Hematopoietic multipotent progenitor cell treated with erythropoietin and hydrocortisone succinate and interleukin-3 and kit ligand, for 17 days (in vitro differentiated cells): ENCODE measurements around the gene VBP1.
"Not testable (repeated sequence)": the region's sequence is repeated elsewhere in the genome, so short reads cannot be mapped to it uniquely, and the experiment has no call there.

Source experiments
- DNase-seq: peaks from one replicate; pipeline ENCODE4 v3.0.0-alpha.2; 2015; ENCODE audit warnings: low spot score

VBP1 gene, protein sequence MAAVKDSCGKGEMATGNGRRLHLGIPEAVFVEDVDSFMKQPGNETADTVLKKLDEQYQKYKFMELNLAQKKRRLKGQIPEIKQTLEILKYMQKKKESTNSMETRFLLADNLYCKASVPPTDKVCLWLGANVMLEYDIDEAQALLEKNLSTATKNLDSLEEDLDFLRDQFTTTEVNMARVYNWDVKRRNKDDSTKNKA

DNA sequence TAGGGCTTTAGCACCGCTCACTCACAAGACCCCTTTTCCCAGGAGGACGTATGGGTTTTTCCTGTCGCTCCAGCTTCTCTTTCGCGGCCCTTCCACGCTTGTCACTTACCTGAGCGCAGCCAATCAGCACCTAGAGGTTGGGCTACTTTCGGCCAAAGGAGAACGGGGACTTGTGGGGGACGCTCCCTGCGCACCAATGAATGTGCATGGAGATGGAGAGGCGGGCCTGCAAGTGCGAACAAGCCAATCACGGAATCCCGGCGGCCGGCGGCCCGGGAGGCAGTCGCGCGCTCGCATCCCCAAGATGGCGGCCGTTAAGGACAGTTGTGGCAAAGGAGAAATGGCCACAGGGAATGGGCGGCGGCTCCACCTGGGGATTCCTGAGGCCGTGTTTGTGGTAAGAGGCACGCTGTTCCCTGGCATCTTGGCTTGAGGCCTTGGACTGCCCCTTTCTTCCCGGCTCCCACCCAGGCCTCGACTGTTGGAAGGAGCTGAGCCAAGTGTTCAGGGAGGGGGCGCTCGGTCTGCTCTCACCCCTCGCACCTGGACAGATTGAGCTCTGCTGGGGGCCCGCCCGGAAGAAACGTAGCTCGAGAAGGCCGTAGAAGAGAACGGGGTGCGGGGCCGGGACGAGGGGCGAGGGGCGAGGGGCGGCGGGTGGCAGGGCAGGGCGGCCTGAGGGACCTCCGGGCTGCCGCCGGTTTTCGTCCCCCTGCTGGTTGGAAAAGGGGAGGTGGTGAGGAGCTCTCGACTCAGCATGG is at the start of gene VBP1:
TSS of gene VBP1 (plus strand) at position 282 of the 761 bp plus-strand sequence. CDS start at position 305, 23 bp downstream.
- peak; percentile 90 for DNase-seq

DNA sequence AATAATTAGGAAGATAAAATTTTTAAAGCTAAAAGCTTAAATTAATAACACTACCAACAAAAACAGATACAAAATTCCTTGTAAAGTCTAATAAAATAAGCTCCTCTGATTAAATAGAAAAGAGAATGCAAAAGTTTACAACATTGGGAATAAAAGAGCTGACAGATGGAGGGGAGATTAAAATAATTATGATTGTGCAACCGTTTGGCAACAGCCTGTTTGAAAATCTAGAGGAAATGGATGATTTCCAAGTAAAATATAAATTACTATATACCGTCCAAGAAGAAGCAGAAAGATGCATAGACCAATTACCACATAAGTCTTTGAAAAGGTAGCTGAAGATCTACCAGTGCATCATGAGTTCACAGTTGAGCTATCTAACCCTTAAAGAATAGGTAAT is 46.4 kb upstream of the VBP1 start:
- no peak for DNase-seq

DNA sequence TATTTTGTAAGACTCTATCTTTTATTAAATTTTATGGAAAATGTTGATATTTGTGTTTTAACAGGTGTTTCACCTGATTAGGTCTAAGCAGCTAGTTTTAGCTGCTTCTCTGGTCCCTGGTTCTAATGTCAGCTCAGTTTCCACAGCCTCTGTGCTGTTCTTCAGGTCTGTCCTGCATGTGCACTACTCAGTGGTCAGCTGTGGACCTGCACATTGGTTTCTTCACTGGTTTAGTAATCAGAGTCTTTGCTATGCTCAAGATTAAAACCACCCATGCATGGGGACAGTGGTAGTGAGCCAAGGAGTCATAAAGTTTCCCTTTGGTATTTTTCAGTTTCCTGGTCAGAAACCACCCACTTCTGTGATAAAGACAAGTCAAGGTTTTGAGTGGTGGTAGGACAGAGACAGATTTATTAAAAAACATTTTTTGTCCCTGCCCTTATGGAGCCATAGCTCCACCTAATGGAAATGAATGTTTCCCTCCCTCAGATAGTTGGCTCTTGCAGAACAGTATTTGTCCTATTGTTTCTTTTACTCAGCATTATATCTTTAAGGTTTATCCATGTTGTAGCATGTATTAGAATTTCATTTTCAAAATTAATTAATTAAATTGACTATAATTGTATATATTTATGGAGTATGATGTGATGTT is 36.8 kb upstream of the VBP1 start:
- no peak for DNase-seq

DNA sequence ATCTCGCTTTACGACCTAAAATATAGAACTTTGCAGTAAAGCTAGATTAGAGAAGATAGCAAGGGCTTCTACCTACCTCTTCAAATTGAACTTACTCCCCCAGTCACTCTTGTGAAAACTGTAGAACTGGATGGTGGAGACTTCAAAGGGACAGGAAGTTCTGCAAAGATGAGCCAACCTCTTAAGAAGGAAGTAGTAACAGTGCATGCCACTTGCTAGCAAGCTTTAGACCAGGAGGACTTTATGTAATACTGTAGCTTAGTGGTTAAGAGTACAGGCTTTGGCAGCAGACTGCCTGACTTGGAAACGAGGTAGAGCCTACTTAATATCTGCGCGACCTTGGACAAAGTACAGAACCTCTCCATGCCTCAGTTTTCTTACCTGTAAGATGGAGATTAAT is 27.5 kb upstream of the VBP1 start:
- no peak for DNase-seq

DNA sequence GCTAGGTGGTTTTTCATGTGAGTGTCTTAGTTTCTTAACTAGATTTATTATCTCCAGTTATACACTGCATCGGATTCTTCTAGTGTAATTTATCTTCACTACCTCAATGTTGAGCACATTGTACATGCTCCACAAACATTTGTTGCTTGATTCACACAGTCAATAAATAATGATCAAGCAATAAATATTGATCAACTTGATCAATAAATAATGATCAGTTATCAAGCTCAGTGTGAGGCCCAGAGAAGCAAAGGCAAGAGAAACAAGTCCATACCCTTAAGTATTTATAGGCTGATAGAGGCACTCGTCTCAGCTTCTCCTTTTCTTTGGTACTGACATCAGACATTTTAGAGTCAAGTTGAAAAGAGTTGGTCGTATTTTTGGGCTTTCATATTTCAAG is 5.1 kb upstream of the VBP1 start:
- no peak for DNase-seq

DNA sequence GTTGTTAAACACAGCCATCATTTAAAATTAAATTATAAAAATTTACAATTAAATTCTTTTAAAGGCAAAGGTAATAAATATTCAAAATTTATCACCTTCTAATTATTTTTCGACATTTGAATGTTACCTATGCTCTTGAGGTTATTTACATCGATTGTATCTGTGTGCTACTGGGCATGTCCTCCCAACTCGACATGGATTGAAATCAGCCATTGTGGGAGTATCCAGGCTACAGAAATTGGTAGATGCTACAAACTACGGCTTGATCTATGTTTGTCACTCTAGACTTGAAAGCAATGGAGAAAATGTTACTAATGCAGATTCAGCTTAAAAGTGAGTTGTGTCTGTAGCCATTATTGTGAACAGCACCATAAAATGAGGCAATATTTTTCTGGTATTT is 2.5 kb upstream of the VBP1 start:
- no peak for DNase-seq

DNA sequence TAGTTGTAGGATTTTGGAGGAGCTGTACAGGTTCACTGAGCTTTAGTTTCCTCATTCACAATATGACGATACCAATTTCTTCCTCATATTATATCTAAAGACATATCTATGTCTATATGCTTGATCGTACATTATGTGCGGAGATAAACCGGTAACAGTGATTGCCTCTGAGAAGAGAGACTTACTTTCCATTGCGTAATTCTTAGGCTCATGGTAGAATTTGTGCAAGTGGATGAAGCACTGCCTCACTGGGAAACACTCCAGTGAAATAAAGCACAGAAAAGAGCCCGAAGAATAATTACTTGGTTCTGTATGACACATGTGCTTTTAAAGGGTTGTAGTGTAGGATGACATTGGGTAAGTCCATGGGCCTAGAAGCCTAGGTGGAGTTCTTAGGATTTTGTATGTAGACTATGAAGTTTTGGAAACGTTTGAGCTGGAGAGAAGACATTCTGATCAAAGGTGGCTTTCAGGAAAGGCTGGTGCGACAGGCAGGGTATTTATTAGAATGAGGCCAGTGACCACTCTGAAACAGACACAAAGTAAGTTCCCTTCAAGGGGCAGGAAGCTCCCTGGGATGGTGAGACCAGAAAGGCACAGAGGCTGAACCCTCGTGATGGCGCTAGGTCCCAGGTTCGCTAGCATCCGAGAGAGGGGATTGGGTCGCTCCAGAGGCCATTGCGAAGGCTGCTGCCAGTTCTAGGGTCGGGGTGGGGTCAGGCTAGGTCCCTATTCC is 649 bp upstream of the VBP1 start:
- no peak for DNase-seq

DNA sequence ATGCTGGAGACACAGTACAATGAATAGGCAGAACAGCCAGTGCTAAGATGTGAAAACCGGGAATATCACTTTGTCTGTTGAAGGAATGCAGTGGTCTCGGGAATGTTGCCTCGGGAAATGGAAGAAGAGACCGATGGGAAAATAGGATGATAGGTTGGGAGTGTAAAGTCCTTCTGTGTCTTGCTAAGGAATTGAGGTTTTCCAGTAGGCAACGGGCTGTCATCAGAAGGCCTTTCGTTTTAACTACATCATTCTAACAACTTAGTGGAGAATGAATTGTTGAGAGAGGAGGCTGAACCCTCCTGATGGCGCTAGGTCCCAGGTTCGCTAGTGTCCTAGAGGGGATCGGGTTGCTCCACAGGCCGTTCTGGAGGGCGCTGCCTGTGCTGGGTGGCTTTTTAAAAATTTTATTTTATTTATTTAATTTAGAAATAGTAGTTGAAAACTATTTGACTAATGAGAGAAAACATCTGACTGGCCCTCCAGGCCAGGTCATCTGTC is 730 bp downstream of the VBP1 start:
- DNase-seq: no peak

DNA sequence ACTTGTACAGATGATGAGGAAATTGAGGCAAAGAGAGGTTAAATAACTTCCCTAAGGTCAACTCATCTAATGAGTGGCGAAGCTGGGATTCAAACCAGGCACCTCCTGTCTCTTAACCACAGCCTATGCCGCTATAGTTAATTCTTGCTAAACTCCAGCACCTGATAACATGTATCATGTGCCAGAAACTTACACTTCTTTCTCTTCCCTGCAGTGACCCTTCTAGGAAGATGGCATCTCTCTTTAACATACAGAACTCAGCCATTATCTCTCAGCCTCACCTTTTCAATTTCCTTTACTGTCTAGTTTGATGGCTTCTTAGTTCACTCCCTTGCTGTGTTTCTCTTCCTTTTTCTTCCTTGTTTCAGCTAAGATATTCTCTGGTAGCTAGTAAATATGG is 2.5 kb downstream of the VBP1 start:
- DNase-seq: peak; percentile 21

DNA sequence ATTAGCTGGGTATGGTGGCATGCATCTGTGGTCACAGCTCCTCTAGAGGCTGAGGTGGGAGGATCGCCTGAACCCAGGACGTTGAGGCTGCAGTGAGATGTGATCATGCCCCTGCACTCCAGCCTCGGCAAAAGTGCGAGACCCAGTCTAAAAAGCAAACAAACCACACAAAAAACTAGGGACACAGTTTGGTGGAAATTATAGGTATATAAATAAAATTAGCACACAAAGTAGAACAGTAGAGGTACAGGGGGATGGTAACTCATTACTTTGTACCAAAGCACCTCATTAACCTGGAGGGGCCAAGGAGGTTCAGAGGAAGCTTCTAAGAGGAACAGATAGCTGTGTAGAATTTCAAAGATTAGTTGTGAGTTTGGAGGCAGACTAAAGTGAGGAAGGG is 5.1 kb downstream of the VBP1 start:
- no peak for DNase-seq

DNA sequence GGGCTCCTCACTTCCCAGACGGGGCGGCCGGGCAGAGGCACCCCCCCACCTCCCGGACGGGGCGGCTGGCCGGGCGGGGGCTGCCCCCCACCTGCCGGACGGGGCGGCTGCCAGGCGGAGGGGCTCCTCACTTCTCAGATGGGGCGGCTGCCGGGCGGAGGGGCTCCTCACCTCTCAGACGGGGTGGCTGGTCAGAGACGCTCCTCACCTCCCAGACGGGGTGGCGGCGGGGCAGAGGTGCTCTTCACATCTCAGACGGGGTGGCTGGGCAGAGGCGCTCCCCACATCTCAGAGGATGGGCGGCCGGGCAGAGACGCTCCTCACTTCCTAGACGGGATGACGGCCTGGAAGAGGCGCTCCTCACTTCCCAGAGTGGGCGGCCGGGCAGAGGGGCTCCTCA is 7.5 kb downstream of the VBP1 start:
- not testable (repeated sequence) for DNase-seq

DNA sequence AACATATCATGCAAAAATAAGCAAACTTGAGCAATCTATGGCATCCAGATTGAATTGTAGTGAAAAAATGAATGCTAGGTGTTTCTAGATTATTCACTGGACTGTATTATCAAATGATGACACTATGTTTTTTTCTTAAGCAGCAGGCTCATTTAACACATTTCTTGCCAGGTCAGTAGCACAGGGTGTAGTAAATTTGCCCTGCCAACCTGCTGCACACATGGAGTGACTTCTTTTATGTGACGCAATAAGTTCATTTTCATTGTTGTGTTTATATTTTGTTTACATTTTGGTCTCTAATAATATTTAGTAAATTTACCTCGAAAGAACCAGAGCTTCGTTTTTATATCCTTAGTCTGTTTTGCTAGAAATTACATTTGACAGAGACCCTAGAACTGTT is 9.5 kb downstream of the VBP1 start:
- DNase-seq: no peak

DNA sequence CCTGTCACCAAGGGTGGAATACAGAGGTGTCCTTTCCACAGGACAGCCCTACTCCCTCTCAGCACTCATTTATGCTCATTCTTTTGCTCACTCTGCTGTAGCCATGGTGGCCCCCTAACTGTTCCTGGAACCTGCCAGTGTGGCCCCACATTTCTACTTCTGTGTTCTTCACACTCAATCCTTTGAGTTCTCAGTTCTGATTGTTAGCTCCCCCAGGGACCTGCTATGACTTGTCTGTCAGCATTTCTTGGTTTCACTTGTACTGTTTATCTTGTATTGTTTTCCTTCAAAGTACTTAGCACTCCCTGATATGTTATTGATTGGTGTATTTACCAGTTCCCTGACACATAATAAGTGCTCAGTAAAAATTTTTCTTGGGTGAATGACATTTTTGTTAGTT is 14.9 kb downstream of the VBP1 start:
- no peak for DNase-seq

DNA sequence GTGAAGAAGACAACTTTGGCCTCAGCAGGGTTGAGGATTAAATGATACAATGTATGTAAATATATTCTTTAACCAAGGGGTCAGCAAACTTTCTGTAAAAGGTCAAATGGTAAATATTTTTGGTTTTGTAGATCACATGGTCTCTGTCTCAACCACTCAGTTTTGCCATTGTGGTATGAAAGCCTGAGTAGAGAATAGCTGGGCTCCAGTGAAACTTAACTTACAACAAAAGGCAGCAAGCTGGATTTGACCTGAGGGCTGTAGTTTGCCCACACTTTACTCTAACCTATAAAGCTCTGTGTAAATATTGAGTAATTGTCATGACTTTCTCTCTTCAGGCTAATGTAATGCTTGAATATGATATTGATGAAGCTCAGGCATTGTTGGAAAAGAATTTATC is 19.6 kb downstream of the VBP1 start:
- no peak for DNase-seq

DNA sequence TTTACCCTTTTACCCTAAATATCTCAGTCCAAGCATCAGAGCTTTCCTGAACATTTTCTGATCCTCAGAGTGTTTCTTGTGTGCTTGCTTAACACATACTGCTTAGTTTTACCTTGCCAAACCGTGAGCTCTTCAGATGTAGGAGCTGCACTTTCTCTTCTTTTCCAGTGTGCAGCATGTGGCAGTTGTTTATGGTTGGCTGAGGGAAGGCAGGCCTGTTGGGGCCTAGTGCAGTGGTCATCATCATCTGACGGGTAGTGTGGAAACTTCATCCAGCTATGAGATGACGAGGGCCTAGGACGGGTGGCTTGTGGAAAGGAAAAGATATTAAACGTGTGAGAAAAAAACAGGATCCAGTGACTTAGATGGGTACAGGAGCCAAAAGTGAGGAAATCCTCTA is 21.5 kb downstream of the VBP1 start:
- DNase-seq: no peak

DNA sequence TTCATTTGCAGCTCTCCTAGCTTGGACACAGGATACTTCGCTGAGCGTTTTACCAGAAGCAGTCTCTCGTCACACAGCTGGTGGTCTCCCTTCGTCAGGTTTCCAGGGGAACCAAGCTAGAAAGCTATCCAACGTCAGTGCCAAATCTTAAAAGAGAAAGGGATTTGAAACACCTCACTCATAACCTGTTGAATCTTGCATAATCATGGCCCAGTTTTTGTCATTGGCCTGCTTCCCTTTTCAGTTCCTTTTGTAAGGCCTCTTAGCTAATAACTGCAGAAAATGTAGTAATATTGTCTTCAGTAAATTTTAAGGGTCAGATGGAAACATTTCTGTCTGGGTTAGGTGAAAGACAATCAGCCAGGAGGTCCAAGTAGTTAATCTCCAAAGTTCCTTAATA is 26.0 kb downstream of the VBP1 start:
- DNase-seq: no peak

DNA sequence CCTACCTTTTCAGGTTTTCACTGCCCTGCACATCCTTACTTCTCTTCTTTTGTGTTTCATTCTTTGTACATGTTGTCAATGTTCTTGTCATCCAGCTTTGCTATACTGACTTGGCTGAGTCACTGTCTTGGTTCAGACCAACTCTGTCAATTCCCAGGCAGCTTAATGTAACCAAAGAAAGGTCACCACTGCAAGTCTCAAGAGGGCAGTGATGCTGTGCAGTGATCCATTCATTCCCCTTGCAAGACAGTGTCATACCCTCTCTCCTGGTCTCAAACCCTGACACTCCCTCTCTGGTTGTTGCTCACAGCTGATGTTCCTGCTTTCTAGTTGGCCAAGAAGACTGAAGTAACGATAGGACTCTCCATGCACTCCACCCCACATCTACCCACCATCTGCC is 30.5 kb downstream of the VBP1 start:
- no peak for DNase-seq

DNA sequence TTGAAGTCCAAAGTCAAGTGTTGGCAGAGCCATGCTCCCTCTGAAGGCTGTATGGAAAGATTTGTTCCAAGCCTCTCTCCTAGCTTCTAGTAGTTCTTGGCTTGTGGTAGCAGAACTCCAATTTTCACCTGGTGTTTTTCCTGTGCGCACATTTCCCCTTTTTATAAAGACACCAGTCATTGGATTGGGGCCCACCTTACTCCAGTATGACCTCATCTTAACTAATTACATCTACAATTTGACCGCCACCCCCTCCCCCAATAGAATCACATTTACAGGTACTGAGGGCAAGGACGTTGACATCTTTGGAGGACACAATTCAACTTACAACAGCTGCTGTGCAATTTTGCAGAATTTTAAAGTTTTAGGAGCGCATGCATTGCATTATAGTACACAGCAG is 31.2 kb downstream of the VBP1 start:
- DNase-seq: no peak

DNA sequence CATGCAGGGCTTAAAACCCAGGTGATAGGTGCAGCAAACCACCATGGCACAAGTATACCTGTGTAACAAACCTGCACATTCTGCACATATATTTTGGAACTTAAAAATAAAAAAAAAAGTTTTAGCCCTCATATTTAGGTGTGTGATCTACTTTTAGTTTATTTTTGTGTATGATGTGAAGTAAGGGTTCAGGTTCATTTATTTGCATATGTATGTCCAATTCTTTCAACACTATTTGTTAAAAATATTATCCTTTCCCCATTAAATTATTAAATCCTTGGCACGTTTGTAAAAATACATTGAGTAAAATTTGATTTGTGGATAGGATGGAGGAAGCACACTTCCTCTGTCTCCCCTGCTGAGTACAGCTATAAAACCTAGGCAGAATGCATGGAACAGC is 35.1 kb downstream of the VBP1 start:
- no peak for DNase-seq

DNA sequence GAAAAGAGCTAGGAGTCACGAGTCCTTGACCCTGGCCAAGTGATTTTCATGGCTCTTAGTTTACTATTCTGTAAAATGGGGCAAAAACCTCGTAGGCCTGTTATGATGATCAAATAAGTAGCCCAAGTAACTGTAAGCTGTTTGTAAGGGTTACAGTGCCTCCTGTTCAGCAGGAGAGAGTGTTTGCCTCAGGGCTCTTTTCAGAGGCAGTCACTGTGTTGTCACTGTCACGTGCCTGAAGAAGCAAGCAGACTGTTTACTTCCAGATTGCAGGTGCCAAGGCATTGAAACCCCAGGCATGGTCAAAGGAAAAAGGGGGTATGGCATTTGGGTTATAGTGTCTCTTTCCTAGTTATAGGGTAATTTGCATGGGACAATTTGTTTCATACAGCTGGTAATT is 43.5 kb downstream of the VBP1 start:
- no peak for DNase-seq

DNA sequence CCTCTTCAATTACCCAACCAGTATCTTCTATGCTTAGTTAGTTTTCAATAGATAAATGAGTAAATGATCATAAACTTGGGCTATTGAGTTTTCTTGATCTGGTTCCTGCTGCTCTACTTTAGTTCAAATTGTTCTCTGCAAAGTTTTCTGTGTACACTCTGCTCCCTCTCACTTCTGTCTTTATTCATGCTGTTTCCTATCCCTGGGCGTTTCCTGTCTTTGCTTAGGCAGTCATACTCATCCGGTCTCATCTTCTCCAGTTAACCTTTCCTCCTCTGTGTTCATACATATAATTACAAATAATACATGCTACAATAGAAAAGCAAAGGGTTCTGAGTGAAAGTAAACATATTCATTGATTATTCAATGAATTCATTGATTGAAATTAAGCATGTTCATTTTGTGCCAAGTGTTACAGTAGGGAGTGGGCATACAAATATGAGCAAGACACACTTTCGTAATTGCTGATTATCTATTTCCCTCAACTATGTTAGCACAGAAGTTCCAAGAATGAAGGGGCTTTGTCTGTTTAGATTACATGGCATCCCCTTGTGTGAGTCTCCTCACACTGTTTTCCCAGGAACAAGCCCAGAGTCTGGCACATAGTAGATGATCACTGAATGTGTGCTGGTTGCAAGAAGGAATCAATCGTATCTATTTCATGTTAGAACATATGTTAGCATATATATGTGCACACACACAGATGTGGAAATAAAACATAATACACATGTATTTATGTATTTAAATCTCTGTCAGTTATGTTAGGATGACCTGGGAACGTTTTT is 46.9 kb downstream of the VBP1 start:
- DNase-seq: peak; percentile 5
